Superior temporal gyrus (tissue), 1 donor: ENCODE results near the gene COBL.
"Not testable (repeated sequence)": the region's sequence is repeated elsewhere in the genome, so short reads cannot be mapped to it uniquely, and the experiment has no call there.

Experiments
- DNase-seq: peaks from one replicate; pipeline ENCODE4 v3.0.0-alpha.2; 2016; ENCODE audit errors: extremely low spot score

COBL gene

DNA sequence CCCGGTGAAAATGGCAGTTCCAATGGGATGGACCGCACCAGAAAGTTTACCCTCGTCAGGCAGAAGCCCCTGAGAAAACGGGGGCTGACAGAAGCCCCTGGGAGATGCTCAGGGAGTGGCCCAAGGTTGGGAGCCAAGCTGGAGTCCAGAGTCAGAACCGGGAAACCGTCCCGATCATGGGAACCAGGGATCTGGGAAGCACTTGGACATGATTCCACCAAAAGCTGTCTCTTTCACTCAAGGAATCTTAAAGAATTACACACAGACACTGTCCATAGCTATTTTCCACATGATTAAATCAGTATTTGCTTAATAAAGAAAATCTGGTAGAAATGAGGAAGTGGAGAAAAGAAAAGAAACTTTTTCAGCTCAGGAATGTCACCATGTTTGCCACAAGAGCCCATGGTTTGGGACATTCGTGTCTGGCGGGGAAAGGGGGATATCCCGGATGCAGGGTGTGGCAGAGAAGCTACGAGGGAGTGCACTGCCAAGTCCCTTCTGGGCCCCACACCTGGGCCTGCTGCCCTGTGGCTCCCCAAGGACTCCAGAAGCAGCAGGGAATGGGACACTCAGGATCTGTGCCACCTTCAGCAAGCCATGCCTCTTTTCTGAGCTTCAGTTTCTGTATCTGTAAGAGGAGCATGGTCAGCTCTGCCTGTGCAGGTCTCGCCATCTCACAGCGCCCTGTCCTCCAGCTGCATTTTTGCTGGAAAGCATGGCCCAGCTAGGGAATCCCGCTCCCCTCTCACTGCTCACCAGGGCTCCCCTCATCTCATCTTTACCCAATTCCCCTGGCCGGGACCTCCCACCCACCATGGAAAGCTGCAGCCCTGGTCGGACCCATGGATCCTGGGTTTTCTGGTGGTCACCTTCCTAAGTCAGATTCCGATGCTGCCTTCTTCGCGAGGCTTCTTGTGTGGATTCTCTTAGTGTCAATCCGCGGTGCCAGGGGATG lies 308.8 kb downstream of the COBL start:
- DNase-seq: no peak

- DNase-seq: no peak
Measured at GRCh38 chr7:51006483-51007235, 309.9 kb downstream of the COBL start.

GRCh38 chr7:51005074-51005473 lies 311.5 kb downstream of the COBL start:
- no peak for DNase-seq

DNA sequence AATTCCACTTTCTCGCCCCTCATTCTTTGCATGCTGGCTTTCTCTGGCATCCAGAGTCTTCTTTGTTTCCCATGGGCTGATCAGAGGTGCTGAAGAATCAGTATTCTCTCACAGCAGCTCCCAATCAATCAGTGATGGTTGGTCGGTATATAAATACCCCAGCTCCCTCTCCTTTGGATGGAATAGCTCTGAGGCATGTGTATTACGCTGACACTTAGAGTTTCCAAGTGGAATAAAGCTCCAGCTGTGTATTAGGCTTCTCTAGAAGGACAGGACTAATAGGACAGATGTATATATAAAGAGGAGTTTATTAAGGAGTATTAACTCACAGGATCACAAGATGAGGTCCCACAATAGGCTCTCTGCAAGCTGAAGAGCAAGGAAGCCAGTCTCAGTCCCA lies 315.7 kb downstream of the COBL start:
- DNase-seq: no peak

GRCh38 chr7:50994753-50995319 lies 321.8 kb downstream of the COBL start:
- no peak for DNase-seq

- DNase-seq: not testable (repeated sequence)
Measured at GRCh38 chr7:50990214-50990613, 326.4 kb downstream of the COBL start.

- no peak for DNase-seq
Measured at GRCh38 chr7:50988988-50989387, 327.6 kb downstream of the COBL start.

DNA sequence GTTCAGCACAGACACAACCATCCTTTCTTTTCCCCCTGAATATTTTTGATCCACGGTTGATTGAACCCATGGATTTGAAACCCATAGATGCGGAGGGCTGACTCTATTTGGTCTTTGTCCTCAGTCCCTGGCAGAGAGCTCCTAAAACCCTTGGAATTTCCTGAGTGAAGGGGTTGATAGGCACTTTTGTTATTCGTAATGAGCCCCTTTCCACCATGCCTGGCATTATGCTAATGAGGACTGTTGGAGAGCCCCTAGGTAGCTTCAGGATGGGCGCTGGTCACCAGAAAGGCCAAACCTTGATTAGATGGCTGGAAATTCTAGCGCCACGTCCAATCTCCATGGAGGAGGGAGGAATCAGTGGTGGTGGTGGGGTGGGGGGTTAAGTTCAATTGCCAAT lies 328.1 kb downstream of the COBL start:
- DNase-seq: no peak

- no peak for DNase-seq
Measured at GRCh38 chr7:50985096-50985495, 331.5 kb downstream of the COBL start.

DNA sequence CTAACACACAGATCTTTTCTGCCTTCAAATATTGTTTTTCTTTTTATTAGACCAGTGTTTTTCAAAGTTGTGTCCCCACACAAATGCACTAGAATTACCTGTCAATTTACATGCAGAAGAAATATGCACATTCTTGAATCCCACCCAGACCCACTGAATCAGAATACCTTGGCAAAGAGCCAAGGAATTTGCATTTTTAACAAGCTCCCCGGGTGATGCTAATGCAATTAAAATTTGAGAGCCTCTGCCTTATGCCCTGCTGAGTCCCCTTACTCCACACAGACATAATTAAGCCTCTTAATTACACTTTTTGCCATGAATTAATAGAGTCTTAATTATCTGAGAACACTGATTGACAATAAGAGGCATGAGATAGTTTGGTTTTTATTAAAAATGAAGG lies 332.8 kb downstream of the COBL start:
- DNase-seq: no peak

DNA sequence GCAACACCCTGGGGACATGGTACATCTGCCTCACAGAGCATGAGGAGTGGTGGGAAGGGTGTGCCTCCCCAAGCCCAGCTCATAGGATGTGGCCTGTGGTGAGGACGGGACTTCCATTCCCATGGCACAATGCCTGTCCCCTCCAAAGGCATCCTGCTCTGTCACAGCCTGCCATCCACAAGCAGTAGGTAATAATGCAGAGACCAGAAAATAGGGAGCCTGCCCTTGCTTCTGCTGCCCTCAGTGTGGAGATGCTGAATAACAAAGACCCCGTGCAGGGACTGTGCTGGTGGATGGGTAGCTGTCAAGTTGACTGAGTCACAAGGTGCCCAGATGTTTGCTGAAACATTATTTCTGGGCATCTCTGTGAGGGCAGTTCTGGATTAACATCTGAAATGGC lies 334.0 kb downstream of the COBL start:
- DNase-seq: no peak

DNA sequence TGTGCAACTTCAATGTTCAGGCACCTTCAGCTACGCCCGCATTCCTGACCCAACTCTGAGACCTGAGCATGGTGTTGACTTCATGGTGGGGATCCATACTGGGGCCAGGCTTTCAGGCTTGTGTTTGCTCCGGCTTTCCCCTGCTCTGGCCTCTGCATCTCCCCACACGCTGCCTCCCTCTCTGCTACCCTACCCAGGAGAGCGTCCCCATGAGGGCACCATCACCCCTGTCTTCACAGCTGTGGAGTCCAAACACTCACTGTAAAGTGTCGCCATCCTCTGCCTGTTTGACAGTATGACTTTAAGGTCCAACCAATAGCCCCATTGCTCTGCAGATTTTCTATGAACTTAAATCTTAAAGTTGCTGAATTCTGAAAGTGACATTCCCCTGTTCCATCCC lies 334.9 kb downstream of the COBL start:
- DNase-seq: no peak

DNA sequence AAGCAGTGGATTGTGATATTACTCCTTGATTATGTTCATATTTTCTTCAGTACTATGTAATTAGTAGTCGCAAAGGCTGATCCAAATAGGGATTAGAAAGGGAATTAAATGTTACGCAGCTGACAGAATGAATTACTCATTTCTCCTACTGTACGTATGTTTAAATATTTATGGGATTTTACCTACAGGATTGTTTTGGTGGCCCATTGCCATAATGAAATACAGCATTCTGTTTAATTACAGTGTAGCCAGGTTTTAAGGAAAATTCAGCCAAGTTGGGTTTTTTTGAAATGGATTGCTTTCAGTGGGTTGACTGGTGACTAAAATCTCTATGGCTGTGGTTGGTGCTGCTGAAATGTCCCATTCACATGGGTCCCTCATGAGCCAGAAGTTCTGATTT lies 336.2 kb downstream of the COBL start:
- DNase-seq: no peak

- no peak for DNase-seq
Measured at GRCh38 chr7:50978633-50979215, 337.9 kb downstream of the COBL start.

DNA sequence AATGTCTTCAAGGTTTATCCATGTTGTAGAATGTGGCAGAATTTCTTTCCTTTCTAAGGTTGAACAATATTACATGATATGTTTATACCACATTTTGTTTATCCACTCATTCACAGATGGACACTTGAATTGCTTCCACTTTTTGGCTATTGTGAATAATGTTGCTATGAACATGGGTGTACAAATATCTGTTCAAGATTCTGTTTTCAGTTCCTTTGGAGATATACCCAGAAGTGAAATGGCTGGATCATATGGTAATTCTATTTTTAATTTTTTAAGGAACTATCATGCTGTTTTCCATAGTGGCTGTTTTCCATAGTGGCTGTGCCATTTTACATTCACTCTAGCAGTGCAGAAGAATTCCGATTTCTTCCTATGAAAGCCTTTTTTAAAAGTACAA lies 339.2 kb downstream of the COBL start:
- DNase-seq: no peak

GRCh38 chr7:50976064-50976463 lies 340.5 kb downstream of the COBL start:
- no peak for DNase-seq

GRCh38 chr7:50974240-50974639 lies 342.4 kb downstream of the COBL start:
- no peak for DNase-seq

GRCh38 chr7:50973814-50974213 lies 342.8 kb downstream of the COBL start:
- no peak for DNase-seq

DNA sequence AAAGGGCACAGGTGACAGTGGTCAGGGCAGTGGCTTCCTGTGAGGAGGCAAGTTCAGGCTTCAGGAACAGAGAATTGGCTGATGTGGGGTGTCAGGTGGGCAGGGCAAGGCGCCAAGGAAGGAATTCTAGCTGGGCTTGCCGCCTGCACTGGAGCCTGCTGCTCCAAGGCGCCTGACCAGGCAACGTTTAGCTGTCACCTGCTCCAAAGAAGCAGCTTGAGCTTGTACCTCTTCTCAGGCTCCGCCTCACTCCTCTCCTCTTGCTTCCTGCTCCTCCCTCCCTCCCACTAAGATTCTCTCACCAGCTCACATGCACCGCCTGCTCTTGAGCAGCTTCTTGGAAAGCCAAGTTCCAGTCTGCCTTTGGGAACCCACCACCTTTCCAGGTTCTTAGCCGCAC lies 346.5 kb downstream of the COBL start:
- no peak for DNase-seq
